Activated T-cell treated with anti-CD3 and anti-CD28 coated beads for 48 hours (primary cell): ENCODE measurements around the gene ENDOV.

Experiments
- DNase-seq: peaks from one replicate; pipeline ENCODE4 v3.0.0-alpha.2; 2020; ENCODE audit warnings: low read depth

Gene ENDOV

DNA sequence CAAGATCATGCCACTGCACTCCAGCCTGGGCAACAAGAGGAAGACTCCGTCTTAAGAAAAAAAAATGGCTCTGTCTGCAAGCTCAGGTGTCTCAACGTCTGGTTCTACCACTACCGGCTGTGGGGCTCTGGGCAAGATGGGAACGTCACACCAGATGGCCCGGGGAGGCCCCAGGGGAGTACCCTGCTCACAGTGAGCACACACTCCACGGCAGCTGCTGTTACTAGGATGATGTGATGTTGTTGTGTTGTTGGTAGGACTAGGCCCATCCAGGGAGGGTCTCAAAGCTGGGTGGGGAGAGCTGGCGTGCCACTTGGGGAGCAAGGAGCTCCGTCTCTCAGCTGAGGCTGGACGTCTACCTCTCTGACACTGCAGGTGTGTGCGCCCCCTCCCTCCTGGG is 70.9 kb downstream of the ENDOV start:
- DNase-seq = no peak

DNA sequence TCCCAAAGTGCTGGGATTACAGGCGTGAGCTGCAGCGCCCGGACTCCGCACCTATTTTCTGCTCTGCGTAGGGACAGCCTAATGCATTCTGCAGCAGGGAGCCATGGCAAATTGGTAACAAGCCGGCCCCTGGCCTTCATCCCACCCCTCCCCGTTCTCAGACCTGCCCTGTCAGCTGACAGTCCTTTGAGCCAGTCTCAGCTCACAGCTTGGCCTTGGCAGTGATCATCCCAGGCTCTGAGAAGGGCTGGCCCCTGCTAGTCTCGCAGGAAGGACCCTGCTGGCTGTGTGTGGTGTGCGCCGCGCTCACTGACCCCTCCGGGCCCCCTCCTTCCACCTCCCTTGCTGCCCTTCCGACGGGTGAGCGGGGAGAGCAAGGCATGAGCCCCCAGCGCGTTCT is 71.7 kb downstream of the ENDOV start:
- no peak for DNase-seq

DNA sequence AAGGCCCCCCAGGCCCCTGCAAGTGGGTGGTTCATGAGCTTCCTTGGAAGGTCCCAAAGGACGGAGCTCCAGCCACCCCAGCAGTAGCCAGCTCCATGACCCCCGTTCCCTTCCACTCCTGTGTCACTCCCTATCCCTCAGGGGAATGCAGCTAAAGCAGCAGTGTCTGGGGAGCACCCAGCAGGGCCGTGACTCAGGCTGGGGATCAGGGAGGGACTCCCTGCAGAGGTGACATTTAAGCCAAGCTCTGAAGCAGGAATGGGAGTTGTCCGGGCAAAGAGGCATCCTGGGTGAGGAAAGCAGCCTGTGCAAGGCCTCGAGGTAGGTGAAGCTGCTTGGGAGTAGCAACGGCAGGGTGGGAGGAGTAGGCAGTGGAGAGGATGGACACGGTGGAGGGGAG is 72.5 kb downstream of the ENDOV start:
- no peak for DNase-seq
